Activated T-helper 2 cell treated with anti-CD3 and anti-CD28 coated beads, Interferon-gamma antibody, Interleukin-2, Interleukin-4, amounts not matched to agents 10 μg/mL and 5 μg/mL and 100 μg/mL, durations not matched to agents 14 hours and 24 hours and 36 hours (primary cell): Measurements from ENCODE around the gene ZNF672. TPM values are rescaled to one million over a fixed set of nuclear protein-coding genes. Genes with fewer than 3 reads are reported as not detected.

Experiments
- DNase-seq: peaks from one replicate; pipeline ENCODE4 v3.0.0; 2021; ENCODE audit warnings: low spot score
- H3K27ac Mint-ChIP-seq: one replicate; pipeline ENCODE4 v1.8.0; 2021; ENCODE audit warnings: mixed read lengths
- H3K27me3 Mint-ChIP-seq: one replicate; pipeline ENCODE4 v1.8.0; 2021; ENCODE audit warnings: low read depth, mixed read lengths
- H3K36me3 Mint-ChIP-seq: one replicate; pipeline ENCODE4 v1.8.0; 2021; ENCODE audit warnings: low read depth, mixed read lengths
- H3K4me1 Mint-ChIP-seq: one replicate; pipeline ENCODE4 v1.8.0; 2021; ENCODE audit warnings: low read depth, mixed read lengths
- H3K4me3 Mint-ChIP-seq: one replicate; pipeline ENCODE4 v1.8.0; 2021; ENCODE audit warnings: low read depth, mild to moderate bottlenecking, moderate library complexity, mixed read lengths
- H3K9me3 Mint-ChIP-seq: one replicate; pipeline ENCODE4 v1.8.0; 2021; ENCODE audit warnings: mixed read lengths
- intact Hi-C: fragments of 100-400 bp; cut with micrococcal nuclease; formaldehyde crosslinking; loops from one replicate; pipeline ENCODE4 v1.15.1; 2023
- total RNA-seq: library from RNA; stranded (reverse); gene quantifications from 2 replicates; pipeline ENCODE4 v1.2.3, GENCODE V29; 2022

The ZNF672 gene
- total RNA-seq, 1 donor from 2014 or later, result 51.6 TPM

DNA sequence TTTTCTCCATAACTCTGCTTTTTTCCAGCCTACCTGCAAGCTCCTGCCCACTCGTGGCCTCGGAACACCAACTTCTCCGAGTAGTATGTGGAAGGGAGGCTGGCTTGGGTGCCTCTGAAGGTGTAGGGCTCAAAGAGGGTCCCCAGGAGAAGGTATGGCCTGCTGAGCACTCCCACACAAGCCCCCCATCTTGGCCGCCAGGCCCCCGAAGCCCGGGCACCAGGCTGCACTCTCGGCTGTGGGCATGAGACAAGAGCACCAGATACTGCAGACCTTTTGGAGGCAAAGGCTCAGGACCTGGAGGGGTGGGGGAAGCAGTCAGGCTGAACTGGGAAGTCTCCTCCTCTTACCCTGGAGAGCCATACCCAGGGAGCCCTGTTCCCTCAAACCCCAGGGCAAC, 19.2 kb downstream of the ZNF672 start:
- Mint-ChIP-seq H3K4me1 (peaks cover 33% of the 10 kb centered on the region), H3K36me3 (peaks cover 35% of the 10 kb centered on the region), H3K27ac (peak overlapping the region; percentile 96), H3K27me3 (no peaks in the 10 kb centered on the region), H3K9me3 (no peaks in the 10 kb centered on the region), H3K4me3 (peak overlapping the region; percentile 93)
- intact Hi-C loops, result no loop called here
- no peak for DNase-seq

DNA sequence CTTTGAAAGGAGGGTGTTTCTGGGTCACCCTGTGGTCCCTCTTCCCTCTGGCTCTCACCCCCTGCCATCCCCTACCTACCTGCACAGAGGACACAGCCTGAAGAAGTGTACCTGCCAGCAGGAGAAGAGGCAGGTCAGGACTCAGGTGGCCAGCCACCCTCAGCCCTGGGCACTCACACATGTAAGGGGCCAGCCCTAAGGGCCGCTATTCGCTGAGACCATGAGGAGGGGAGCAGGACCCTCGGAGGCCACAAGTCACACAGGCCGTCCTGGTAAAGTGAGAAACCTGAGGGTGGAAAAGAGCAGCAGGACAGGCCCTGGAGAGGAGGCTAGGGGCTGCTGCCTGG, 19.7 kb downstream of the ZNF672 start:
- Mint-ChIP-seq H3K27ac (peak overlapping the region; percentile 96), H3K36me3 (peaks cover 35% of the 10 kb centered on the region), H3K9me3 (no peaks in the 10 kb centered on the region)

GRCh38 chr1:248858096-248858890, 20.3 kb downstream of the ZNF672 start:
- peak; percentile 30 for DNase-seq
- peaks cover 39% of the 10 kb centered on the region for H3K4me1 Mint-ChIP-seq
- H3K4me3 Mint-ChIP-seq, result peak overlapping the region; percentile 93
- no peaks in the 10 kb centered on the region for H3K9me3 Mint-ChIP-seq
- H3K27me3 Mint-ChIP-seq, result no peaks in the 10 kb centered on the region
- peaks cover 35% of the 10 kb centered on the region for H3K36me3 Mint-ChIP-seq
- intact Hi-C loops, result loop anchor here (1.0 kb wide), 2 partner anchors 20 to 32 kb away; partner anchors contain the start of gene ZNF672
- peak overlapping the region; percentile 96 for H3K27ac Mint-ChIP-seq

More for the DNA sequence above, 19.7 kb downstream of the ZNF672 start:
- H3K4me1 Mint-ChIP-seq, result peaks cover 37% of the 10 kb centered on the region
- DNase-seq, result no peak
- peak overlapping the region; percentile 93 for H3K4me3 Mint-ChIP-seq
- no peaks in the 10 kb centered on the region for H3K27me3 Mint-ChIP-seq
- intact Hi-C loops, result loop anchor here (1.0 kb wide), 2 partner anchors 19 to 31 kb away; partner anchors contain the start of gene ZNF672

DNA sequence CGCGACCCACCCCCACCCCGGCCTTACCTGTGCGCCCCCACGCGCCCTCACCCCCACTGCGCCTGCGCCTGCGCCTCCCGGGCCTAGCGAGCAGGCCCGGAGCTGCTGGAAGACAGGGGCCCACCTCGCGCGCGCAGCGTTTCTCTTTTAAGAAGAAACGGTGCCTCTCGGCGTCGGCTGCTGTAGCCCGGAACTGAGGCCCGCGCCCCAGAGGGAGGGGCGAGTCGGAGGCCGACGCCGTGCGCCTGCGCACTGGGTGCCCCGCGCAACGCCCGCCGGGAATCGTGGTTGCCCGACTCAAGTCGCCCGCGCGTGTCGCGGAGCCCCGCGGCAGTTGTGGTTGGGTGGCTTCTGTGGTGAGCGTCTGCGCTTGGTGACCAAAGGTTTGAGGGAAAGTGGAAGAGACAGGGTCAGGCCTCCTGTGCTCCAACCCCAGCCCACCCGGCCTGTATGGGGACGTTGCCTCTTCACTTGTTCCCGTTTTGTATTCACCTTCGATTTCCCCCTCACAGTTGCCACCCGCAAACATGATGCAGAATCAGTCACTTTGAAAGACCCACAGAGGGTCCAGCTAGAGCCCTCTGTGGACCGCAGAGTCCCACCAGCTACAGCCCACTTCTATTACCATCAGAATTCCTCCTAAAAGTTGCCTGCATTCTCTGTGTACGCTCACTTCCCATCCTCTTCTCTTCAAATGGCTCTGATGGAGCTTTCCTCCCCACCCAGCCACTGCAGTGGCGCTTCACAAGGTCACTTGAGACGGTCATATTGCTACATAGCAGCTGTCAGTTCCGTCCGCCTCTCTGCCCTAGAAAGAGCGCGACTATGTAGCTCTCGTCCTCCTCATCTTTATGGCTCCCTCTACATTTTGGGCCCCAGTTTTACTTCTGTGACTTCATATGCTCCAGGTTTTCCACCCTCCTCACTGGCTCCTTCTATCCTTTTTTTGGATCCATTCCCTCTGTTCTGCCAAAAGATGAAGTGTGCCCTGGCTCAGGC, 21.2 kb downstream of the ZNF672 start, which contains the start of gene ZNF692:
Gene ZNF692 (minus strand): TSS at position 195 of the 999 bp plus-strand sequence. CDS start 776 bp downstream, outside the sequence.
- DNase-seq, result peak; percentile 96
- Mint-ChIP-seq H3K4me3 (peak within 1 kb of the TSS; percentile 93), H3K4me1 (peaks cover 40% of the 10 kb centered on the region), H3K36me3 (peaks cover 31% of the 10 kb centered on the region), H3K27ac (peak within 1 kb of the TSS; percentile 96), H3K27me3 (no peaks in the 10 kb centered on the region), H3K9me3 (no peaks in the 10 kb centered on the region)
- intact Hi-C loops, result loop anchor here (1.0 kb wide), 4 partner anchors 14 to 47 kb away; partner anchors contain the start of genes PGBD2 and ZNF672

DNA sequence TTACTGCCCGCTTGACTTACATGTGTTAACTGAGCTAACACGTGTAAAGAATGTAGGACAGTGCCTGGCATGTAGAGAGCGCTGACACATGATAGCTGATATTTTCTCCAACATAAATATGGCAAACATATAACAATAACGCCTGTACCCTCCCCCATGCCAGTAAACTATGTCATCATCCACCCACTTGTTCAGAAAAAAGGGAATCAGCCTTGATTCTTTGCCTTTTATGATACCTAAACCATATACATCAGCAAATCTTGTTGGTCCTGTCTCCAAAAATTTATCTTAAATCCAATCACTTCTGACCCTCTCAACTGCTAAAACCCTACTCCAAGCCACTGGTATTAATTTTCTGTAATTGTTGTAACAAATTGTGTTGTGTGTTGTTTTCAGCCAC, 22.0 kb downstream of the ZNF672 start:
- Mint-ChIP-seq H3K4me1 (peaks cover 37% of the 10 kb centered on the region), H3K9me3 (no peaks in the 10 kb centered on the region), H3K27me3 (no peaks in the 10 kb centered on the region)

GRCh38 chr1:248861616-248862015, 23.6 kb downstream of the ZNF672 start:
- no peak overlapping the region for H3K4me3 Mint-ChIP-seq
- H3K36me3 Mint-ChIP-seq, result peaks cover 7% of the 10 kb centered on the region
- no peak for DNase-seq
- H3K9me3 Mint-ChIP-seq, result no peaks in the 10 kb centered on the region
- intact Hi-C loops, result no loop called here
- peaks cover 30% of the 10 kb centered on the region for H3K4me1 Mint-ChIP-seq
- H3K27ac Mint-ChIP-seq, result no peak overlapping the region
- no peaks in the 10 kb centered on the region for H3K27me3 Mint-ChIP-seq

More for the DNA sequence above, 22.0 kb downstream of the ZNF672 start:
- no peak for DNase-seq
- peaks cover 23% of the 10 kb centered on the region for H3K36me3 Mint-ChIP-seq
- intact Hi-C loops, result no loop called here
- peak overlapping the region; percentile 96 for H3K27ac Mint-ChIP-seq
- peak overlapping the region; percentile 93 for H3K4me3 Mint-ChIP-seq

GRCh38 chr1:248862695-248862997, 24.6 kb downstream of the ZNF672 start:
- Mint-ChIP-seq H3K36me3 (peaks cover 3% of the 10 kb centered on the region), H3K27me3 (no peaks in the 10 kb centered on the region), H3K27ac (peak overlapping the region; percentile 77), H3K4me1 (peaks cover 27% of the 10 kb centered on the region), H3K9me3 (no peaks in the 10 kb centered on the region), H3K4me3 (peak overlapping the region; percentile 84)
- intact Hi-C loops, result no loop called here
- DNase-seq, result no peak

- Mint-ChIP-seq H3K27me3 (no peaks in the 10 kb centered on the region), H3K4me3 (peak overlapping the region; percentile 84), H3K27ac (peak overlapping the region; percentile 77), H3K4me1 (peaks cover 26% of the 10 kb centered on the region), H3K9me3 (no peaks in the 10 kb centered on the region), H3K36me3 (peaks cover 3% of the 10 kb centered on the region)
- intact Hi-C loops, result loop anchor here (1.0 kb wide), 1 partner anchor 10 kb away; no protein-coding TSS in a partner anchor
- peak; percentile 75 for DNase-seq
These were observed 25.2 kb downstream of the ZNF672 start for GRCh38 chr1:248862998-248863881.

DNA sequence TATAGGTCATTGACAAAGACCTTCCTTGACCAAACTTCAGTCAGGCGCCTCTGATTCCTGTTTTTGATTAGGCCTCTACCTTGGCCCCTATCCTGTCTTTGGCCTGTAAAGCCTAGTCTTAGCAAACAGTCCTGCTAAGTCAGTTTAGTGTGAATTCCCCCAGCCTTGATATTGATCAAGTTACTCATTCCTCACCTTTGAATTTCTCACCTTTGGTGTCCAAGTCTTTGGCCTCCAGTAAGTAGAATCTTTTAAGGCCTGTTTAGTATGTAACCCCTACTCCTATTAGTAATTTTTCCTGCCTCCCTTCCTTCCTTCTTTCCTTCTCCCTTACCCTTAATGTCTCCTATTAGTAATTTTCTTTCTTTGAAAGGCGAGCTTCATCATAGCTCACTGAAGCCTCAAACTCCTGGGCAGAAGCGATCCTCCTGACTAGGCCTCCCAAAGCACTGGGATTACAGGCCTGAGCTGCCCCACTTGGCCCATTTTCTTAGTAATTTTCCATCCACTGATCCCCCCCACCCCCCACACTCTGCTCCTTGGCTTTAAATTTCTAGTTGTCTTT, 33.9 kb downstream of the ZNF672 start:
- Mint-ChIP-seq H3K4me3 (peak overlapping the region; percentile 56), H3K27me3 (peaks cover 6% of the 10 kb centered on the region), H3K36me3 (no peaks in the 10 kb centered on the region), H3K27ac (peak overlapping the region; percentile 22), H3K9me3 (no peaks in the 10 kb centered on the region), H3K4me1 (peaks cover 20% of the 10 kb centered on the region)
- intact Hi-C loops, result no loop called here
- no peak for DNase-seq

DNA sequence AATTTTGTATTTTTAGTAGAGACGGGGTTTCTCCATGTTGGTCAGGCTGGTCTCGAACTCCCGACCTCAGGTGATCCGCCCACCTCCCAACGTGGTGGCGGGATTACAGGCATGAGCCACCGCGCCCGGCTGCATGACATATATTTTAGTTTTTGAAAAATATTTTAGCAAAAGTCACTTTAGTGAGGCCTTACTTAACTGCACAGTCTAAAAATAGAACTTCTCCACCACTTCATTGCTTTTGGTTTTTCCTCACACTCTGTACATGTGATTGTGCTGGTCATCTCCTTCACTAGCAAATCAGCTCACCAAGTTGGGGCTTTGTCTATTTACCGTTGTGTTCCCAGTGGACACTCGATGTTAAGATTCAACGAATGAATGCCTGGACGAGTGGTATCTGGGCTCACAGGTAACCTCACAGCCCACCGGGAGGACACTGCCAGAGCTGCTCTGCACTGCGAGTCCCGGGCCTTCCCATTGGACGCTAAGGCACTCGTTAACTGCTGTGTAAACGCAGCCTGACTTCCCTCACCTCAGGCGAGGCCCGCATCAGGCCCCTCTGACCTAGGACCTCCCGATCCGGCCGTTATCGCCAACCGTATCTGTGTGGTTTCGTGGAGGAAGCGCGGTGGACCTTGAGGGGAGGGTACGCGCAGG, 34.9 kb downstream of the ZNF672 start:
- H3K27me3 Mint-ChIP-seq, result peaks cover 15% of the 10 kb centered on the region
- peaks cover 22% of the 10 kb centered on the region for H3K4me1 Mint-ChIP-seq
- no peaks in the 10 kb centered on the region for H3K9me3 Mint-ChIP-seq
- H3K4me3 Mint-ChIP-seq, result peak overlapping the region; percentile 87
- H3K36me3 Mint-ChIP-seq, result no peaks in the 10 kb centered on the region
- H3K27ac Mint-ChIP-seq, result peak overlapping the region; percentile 96
- intact Hi-C loops, result loop anchor here (1.0 kb wide), 5 partner anchors 10 to 47 kb away; partner anchors contain the start of genes PGBD2, ZNF672 and ZNF692
- DNase-seq, result peak; percentile 40

- peak overlapping the region; percentile 87 for H3K4me3 Mint-ChIP-seq
- no peaks in the 10 kb centered on the region for H3K36me3 Mint-ChIP-seq
- H3K27ac Mint-ChIP-seq, result peak overlapping the region; percentile 96
- H3K4me1 Mint-ChIP-seq, result peaks cover 22% of the 10 kb centered on the region
- intact Hi-C loops, result loop anchor here (1.0 kb wide), 5 partner anchors 10 to 47 kb away; partner anchors contain the start of genes PGBD2, ZNF672 and ZNF692
- peak; percentile 91 for DNase-seq
- no peaks in the 10 kb centered on the region for H3K9me3 Mint-ChIP-seq
- peaks cover 17% of the 10 kb centered on the region for H3K27me3 Mint-ChIP-seq
These were observed 35.5 kb downstream of the ZNF672 start for GRCh38 chr1:248873409-248873992.
